ENCODE results near the gene VAV3. TPM values are rescaled to one million over a fixed set of nuclear protein-coding genes. Genes with fewer than 3 reads are reported as not detected.
A peak's percentile ranks its signal among the peaks of the same experiment; 100 is the strongest.
"Not testable (repeated sequence)": the region's sequence is repeated elsewhere in the genome, so short reads cannot be mapped to it uniquely, and the experiment has no call there.

VAV3 gene
- total RNA-seq: 50.7 TPM

- peak; percentile 71 for ATAC-seq
Observed at GRCh38 chr1:107965110-107965991, at the start of gene VAV3. Gene VAV3 (minus strand): TSS chr1:107965180. CDS start chr1:107964869, 311 bp downstream.

GRCh38 chr1:108012553-108012952 lies 47.6 kb upstream of the VAV3 start:
- no peak for ATAC-seq

- ATAC-seq: no peak
Observed at GRCh38 chr1:108011295-108011694, 46.3 kb upstream of the VAV3 start.

GRCh38 chr1:108010581-108010980 lies 45.6 kb upstream of the VAV3 start:
- no peak for ATAC-seq

- ATAC-seq: no peak
Observed at GRCh38 chr1:108009603-108010195, 44.7 kb upstream of the VAV3 start.

GRCh38 chr1:108007531-108007930 lies 42.6 kb upstream of the VAV3 start:
- ATAC-seq: peak; percentile 67

GRCh38 chr1:108007070-108007469 lies 42.1 kb upstream of the VAV3 start:
- no peak for ATAC-seq

GRCh38 chr1:108004919-108005318 lies 39.9 kb upstream of the VAV3 start:
- not testable (repeated sequence) for ATAC-seq

- no peak for ATAC-seq
Observed at GRCh38 chr1:108000620-108001111, 35.7 kb upstream of the VAV3 start.

GRCh38 chr1:108000184-108000583 lies 35.2 kb upstream of the VAV3 start:
- ATAC-seq: no peak

- ATAC-seq: no peak
Observed at GRCh38 chr1:107997866-107998265, 32.9 kb upstream of the VAV3 start.

- ATAC-seq: peak; percentile 43
Observed at GRCh38 chr1:107993920-107994319, 28.9 kb upstream of the VAV3 start.

GRCh38 chr1:107992347-107992746 lies 27.4 kb upstream of the VAV3 start:
- no peak for ATAC-seq

- ATAC-seq: no peak
Observed at GRCh38 chr1:107991371-107992066, 26.5 kb upstream of the VAV3 start.

- ATAC-seq: peak; percentile 90
Observed at GRCh38 chr1:107990606-107991005, 25.6 kb upstream of the VAV3 start.

- ATAC-seq: no peak
Observed at GRCh38 chr1:107981277-107981676, 16.3 kb upstream of the VAV3 start.

GRCh38 chr1:107979926-107980325 lies 14.9 kb upstream of the VAV3 start:
- no peak for ATAC-seq

GRCh38 chr1:107979088-107979487 lies 14.1 kb upstream of the VAV3 start:
- ATAC-seq: no peak

- ATAC-seq: no peak
Observed at GRCh38 chr1:107976836-107977235, 11.9 kb upstream of the VAV3 start.

GRCh38 chr1:107976431-107976830 lies 11.5 kb upstream of the VAV3 start:
- ATAC-seq: no peak

- no peak for ATAC-seq
Observed at GRCh38 chr1:107975851-107976250, 10.9 kb upstream of the VAV3 start.

- ATAC-seq: no peak
Observed at GRCh38 chr1:107974090-107974489, 9.1 kb upstream of the VAV3 start.

Measured in esophagus mucosa (tissue), 1 donor.